ENCODE results near the gene C19orf73. TPM values are rescaled to one million over a fixed set of nuclear protein-coding genes. Genes with fewer than 3 reads are reported as not detected.
A peak's percentile ranks its signal among the peaks of the same experiment; 100 is the strongest.

C19orf73 gene
- total and polyA plus RNA-seq, 2 experiments from 2014 or later: 8.1 to 9.1 TPM

- no peaks in the 10 kb centered on the region for H3K9me2 ChIP-seq (ENCODE audit: insufficient read depth)
- Mint-ChIP-seq H3K9me3 (no peaks in the 10 kb centered on the region), H3K36me3 (ENCODE audit: low read depth) (no peaks in the 10 kb centered on the region), H3K27me3 (ENCODE audit: insufficient read depth, low read depth, poor library complexity) (peaks cover 50% of the 10 kb centered on the region), H3K27ac (no peak overlapping the region), H3K4me1 (peaks cover 13% of the 10 kb centered on the region), H3K4me3 (peak overlapping the region; percentile 50)
- no peaks in the 10 kb centered on the region for H3K79me2 ChIP-seq (replicated peaks; ENCODE audit: insufficient read depth)
- peaks cover 5% of the 10 kb centered on the region for H3K4me1 ChIP-seq (ENCODE audit: insufficient read depth)
- no peaks in the 10 kb centered on the region; the same call in 1 of the 2 replicates for H4K20me1 ChIP-seq (replicated peaks; ENCODE audit: insufficient read depth)
- H3K27ac ChIP-seq (ENCODE audit: low read depth): no peak overlapping the region
- DNase-seq (ENCODE audit: low spot score) (no peak), ATAC-seq (no peak)
- peaks cover 36% of the 10 kb centered on the region for H3K27me3 ChIP-seq (ENCODE audit: insufficient read depth)
- no peak overlapping the region for H3K4me3 ChIP-seq
- no peaks in the 10 kb centered on the region for H3K36me3 ChIP-seq (ENCODE audit: insufficient read depth)
- TF ChIP-seq EZH2 (IDR thresholded peaks at IDR 0.05; ENCODE audit: low read depth, unreplicated experiment) (no peak), CREB1 (CRISPR knock-in tag; IDR thresholded peaks at IDR 0.05; ENCODE audit: low read depth) (no peak), ZNF331 (CRISPR knock-in tag; IDR thresholded peaks at IDR 0.05; ENCODE audit: low read depth) (no peak), STAT1 (IDR thresholded peaks at IDR 0.05; ENCODE audit: unreplicated experiment) (no peak), EZH2phosphoT487 (IDR thresholded peaks at IDR 0.05; ENCODE audit: unreplicated experiment) (no peak), JUNB (IDR thresholded peaks at IDR 0.05; ENCODE audit: unreplicated experiment) (no peak), CTCF (conservative IDR thresholded peaks at IDR 0.05; ENCODE audit: low read depth in 2 of 2) (no peak), ZNF462 (CRISPR knock-in tag; IDR thresholded peaks at IDR 0.05) (no peak), REST (IDR thresholded peaks at IDR 0.05; ENCODE audit: unreplicated experiment) (no peak), POLR2AphosphoS5 (IDR thresholded peaks at IDR 0.05; ENCODE audit: low read depth) (no peak), NANOG (IDR thresholded peaks at IDR 0.05; ENCODE audit: borderline replicate concordance) (no peak), ZNF114 (CRISPR knock-in tag; IDR thresholded peaks at IDR 0.05) (no peak)
- TF ChIP-seq, protein P1, sequence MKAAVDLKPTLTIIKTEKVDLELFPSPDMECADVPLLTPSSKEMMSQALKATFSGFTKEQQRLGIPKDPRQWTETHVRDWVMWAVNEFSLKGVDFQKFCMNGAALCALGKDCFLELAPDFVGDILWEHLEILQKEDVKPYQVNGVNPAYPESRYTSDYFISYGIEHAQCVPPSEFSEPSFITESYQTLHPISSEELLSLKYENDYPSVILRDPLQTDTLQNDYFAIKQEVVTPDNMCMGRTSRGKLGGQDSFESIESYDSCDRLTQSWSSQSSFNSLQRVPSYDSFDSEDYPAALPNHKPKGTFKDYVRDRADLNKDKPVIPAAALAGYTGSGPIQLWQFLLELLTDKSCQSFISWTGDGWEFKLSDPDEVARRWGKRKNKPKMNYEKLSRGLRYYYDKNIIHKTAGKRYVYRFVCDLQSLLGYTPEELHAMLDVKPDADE (IDR thresholded peaks at IDR 0.05): no peak
- H3K4me2 ChIP-seq: no peak overlapping the region; the same call in 1 of the 2 replicates
- peaks cover 5% of the 10 kb centered on the region; the same call in 1 of the 2 replicates for H3F3A ChIP-seq (replicated peaks; ENCODE audit: low read depth)
- no peak overlapping the region for H2AFZ ChIP-seq
Observed at GRCh38 chr19:49120868-49121267, 1.9 kb upstream of the C19orf73 start.

All from GM23338 (cell line).